ENCODE results near the gene PHF12. TPM values are rescaled to one million over a fixed set of nuclear protein-coding genes. Genes with fewer than 3 reads are reported as not detected.

Gene PHF12
- polyA plus RNA-seq, 1 experiment, result 16.5 TPM

GRCh38 chr17:28982131-28982793 is 30.9 kb upstream of the PHF12 start:
- peaks cover 30% of the 10 kb centered on the region for H3K27me3 ChIP-seq (ENCODE audit: control insufficient read depth, insufficient read depth, low read length)
- POLR2A ChIA-PET, result no interaction called here
- H3K36me3 ChIP-seq (ENCODE audit: control insufficient read depth, insufficient read depth, low read length), result no peaks in the 10 kb centered on the region
- TF ChIP-seq CTCF (IDR thresholded peaks at IDR 0.05; ENCODE audit: insufficient read depth, low read depth, low read length), result no peak
- no peak overlapping the region for H3K4me3 ChIP-seq (ENCODE audit: low read depth, low read length)
- CTCF ChIA-PET, result interaction anchor here (1.1 to 1.5 kb wide), 2 partner anchors 12 to 134 kb away, joined by 3 to 4 read pairs; no protein-coding TSS in a partner anchor
- DNase-seq (ENCODE audit: low read depth), result no peak

- no peak overlapping the region for H3K4me3 ChIP-seq (ENCODE audit: low read depth, low read length)
- peaks cover 25% of the 10 kb centered on the region for H3K27me3 ChIP-seq (ENCODE audit: control insufficient read depth, insufficient read depth, low read length)
- CTCF ChIA-PET, result interaction anchor here (2.1 to 2.8 kb wide), 2 partner anchors 13 to 25 kb away, joined by 6 to 12 read pairs; no protein-coding TSS in a partner anchor
- no peaks in the 10 kb centered on the region for H3K36me3 ChIP-seq (ENCODE audit: control insufficient read depth, insufficient read depth, low read length)
- TF ChIP-seq CTCF (IDR thresholded peaks at IDR 0.05; ENCODE audit: insufficient read depth, low read depth, low read length), result no peak
- DNase-seq (ENCODE audit: low read depth), result no peak
- POLR2A ChIA-PET, result no interaction called here
Observed at GRCh38 chr17:28978356-28978964, 27.1 kb upstream of the PHF12 start.

- DNase-seq (ENCODE audit: low read depth), result no peak
- no peak overlapping the region for H3K4me3 ChIP-seq (ENCODE audit: low read depth, low read length)
- H3K36me3 ChIP-seq (ENCODE audit: control insufficient read depth, insufficient read depth, low read length), result no peaks in the 10 kb centered on the region
- ChIA-PET CTCF (interaction anchor here (2.1 to 2.8 kb wide), 2 partner anchors 13 to 24 kb away, joined by 6 to 12 read pairs; no protein-coding TSS in a partner anchor), POLR2A (no interaction called here)
- H3K27me3 ChIP-seq (ENCODE audit: control insufficient read depth, insufficient read depth, low read length), result peaks cover 25% of the 10 kb centered on the region
- no peak for TF ChIP-seq CTCF (IDR thresholded peaks at IDR 0.05; ENCODE audit: insufficient read depth, low read depth, low read length)
Observed at GRCh38 chr17:28977659-28978355, 26.5 kb upstream of the PHF12 start.

- Histone ChIP-seq H3K27me3 (ENCODE audit: control insufficient read depth, insufficient read depth, low read length) (peaks cover 26% of the 10 kb centered on the region), H3K36me3 (ENCODE audit: control insufficient read depth, insufficient read depth, low read length) (no peaks in the 10 kb centered on the region), H3K4me3 (ENCODE audit: low read depth, low read length) (no peak overlapping the region)
- POLR2A ChIA-PET, result no interaction called here
- TF ChIP-seq CTCF (IDR thresholded peaks at IDR 0.05; ENCODE audit: insufficient read depth, low read depth, low read length), result no peak
- CTCF ChIA-PET, result interaction anchor here (9.1 kb wide), 1 partner anchor 139 kb away, joined by 139 read pairs; no protein-coding TSS in a partner anchor
- no peak for DNase-seq (ENCODE audit: low read depth)
Observed at GRCh38 chr17:28975646-28976045, 24.3 kb upstream of the PHF12 start.

GRCh38 chr17:28975031-28975430 is 23.7 kb upstream of the PHF12 start:
- CTCF ChIA-PET, result interaction anchor here (9.1 kb wide), 1 partner anchor 140 kb away, joined by 139 read pairs; no protein-coding TSS in a partner anchor
- H3K27me3 ChIP-seq (ENCODE audit: control insufficient read depth, insufficient read depth, low read length), result peaks cover 30% of the 10 kb centered on the region
- POLR2A ChIA-PET, result no interaction called here

More at GRCh38 chr17:28975031-28975430, 23.7 kb upstream of the PHF12 start:
- no peak for TF ChIP-seq CTCF (IDR thresholded peaks at IDR 0.05; ENCODE audit: insufficient read depth, low read depth, low read length)
- DNase-seq (ENCODE audit: low read depth), result no peak
- H3K36me3 ChIP-seq (ENCODE audit: control insufficient read depth, insufficient read depth, low read length), result no peaks in the 10 kb centered on the region
- no peak overlapping the region for H3K4me3 ChIP-seq (ENCODE audit: low read depth, low read length)

All from BJ (cell line).